Choroid plexus epithelial cell (primary cell): ENCODE measurements around the gene AMTN.

Source experiments
- DNase-seq: peaks from one replicate; pipeline ENCODE4 v3.0.0-alpha.2; 2010; ENCODE audit warnings: low read depth
- H3K4me3 ChIP-seq: 2 replicates; pipeline ENCODE4 v1.5.1; 2011; ENCODE audit warnings: low read depth, mild to moderate bottlenecking, control low read depth, low read length, moderate library complexity
- TF ChIP-seq, protein P1 (sequence below): conservative IDR thresholded peaks from 2 replicates; pipeline ENCODE4 v1.5.1; 2011; ENCODE audit warnings: low read depth, mild to moderate bottlenecking, control low read depth, inconsistent platforms, low read length, moderate library complexity

Gene AMTN

DNA sequence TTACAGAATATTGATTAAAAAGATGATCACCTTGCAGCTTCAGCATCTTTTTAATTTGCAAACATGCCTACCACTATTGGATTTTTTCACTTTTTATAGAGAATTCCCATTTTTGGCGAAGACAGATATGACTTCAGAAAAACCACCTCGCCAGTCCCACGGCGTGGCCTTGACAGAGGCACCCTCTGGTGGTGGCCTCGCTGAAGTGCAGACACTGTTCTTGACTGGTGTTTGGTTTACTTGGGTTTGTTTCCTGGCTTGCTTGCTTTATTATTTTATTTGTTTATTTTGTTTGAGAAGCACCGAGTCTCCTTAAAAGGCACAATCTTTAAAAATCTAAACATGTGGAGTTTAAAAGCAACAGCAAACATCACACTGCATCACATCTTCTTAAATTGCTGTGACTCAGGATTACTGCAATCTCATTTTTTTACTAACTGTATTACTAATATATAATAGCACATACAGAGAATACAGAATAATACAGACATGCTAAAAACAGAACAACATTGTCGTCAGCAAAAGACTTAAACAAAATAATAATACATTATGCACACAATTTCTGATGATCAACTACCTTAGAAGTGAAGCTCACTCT is 13.1 kb upstream of the AMTN start:
- no peak overlapping the region for H3K4me3 ChIP-seq
- DNase-seq = peak; percentile 75
- TF ChIP-seq, protein P1, sequence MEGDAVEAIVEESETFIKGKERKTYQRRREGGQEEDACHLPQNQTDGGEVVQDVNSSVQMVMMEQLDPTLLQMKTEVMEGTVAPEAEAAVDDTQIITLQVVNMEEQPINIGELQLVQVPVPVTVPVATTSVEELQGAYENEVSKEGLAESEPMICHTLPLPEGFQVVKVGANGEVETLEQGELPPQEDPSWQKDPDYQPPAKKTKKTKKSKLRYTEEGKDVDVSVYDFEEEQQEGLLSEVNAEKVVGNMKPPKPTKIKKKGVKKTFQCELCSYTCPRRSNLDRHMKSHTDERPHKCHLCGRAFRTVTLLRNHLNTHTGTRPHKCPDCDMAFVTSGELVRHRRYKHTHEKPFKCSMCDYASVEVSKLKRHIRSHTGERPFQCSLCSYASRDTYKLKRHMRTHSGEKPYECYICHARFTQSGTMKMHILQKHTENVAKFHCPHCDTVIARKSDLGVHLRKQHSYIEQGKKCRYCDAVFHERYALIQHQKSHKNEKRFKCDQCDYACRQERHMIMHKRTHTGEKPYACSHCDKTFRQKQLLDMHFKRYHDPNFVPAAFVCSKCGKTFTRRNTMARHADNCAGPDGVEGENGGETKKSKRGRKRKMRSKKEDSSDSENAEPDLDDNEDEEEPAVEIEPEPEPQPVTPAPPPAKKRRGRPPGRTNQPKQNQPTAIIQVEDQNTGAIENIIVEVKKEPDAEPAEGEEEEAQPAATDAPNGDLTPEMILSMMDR = peak; percentile 99

DNA sequence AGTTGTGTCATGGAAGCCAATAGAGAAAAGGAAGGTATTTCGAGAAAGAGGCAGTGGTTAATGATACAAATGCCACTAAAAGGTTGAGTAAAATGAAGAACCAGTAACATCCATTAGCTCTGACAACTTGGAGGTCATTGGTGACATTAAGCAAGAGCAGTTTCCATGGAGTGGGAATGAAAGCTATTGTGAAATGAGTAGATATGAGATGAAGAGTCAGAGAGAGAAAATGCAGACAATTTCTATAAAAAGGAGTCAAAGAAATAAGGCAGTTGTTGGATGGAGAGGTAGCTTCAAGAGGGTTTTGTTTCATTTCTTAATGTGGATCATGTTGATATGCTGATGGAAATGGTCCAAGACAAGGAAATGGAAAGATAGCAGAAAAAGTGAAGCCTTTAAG is 9.6 kb upstream of the AMTN start:
- H3K4me3 ChIP-seq = no peak overlapping the region
- TF ChIP-seq, protein P1 = no peak
- peak; percentile 15 for DNase-seq

DNA sequence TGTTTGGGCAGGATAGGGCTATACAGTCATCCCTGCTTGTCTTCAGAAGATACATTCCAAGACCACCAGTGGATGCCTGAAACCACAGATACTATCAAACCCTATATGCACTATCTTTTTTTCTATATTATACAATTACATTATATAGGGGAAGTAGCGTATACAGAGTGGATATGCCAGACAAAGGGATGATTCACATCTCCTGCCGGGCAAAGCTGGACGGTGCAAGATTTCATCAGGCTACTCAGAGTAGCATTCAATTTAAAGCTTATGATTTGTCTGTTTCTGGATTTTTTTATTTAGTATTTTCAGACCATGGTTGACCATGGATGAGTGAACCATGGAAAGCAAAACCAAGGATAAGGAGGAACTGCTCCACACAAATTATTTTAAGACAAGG is 7.0 kb upstream of the AMTN start:
- TF ChIP-seq, protein P1 = no peak
- H3K4me3 ChIP-seq = no peak overlapping the region
- peak; percentile 2 for DNase-seq

DNA sequence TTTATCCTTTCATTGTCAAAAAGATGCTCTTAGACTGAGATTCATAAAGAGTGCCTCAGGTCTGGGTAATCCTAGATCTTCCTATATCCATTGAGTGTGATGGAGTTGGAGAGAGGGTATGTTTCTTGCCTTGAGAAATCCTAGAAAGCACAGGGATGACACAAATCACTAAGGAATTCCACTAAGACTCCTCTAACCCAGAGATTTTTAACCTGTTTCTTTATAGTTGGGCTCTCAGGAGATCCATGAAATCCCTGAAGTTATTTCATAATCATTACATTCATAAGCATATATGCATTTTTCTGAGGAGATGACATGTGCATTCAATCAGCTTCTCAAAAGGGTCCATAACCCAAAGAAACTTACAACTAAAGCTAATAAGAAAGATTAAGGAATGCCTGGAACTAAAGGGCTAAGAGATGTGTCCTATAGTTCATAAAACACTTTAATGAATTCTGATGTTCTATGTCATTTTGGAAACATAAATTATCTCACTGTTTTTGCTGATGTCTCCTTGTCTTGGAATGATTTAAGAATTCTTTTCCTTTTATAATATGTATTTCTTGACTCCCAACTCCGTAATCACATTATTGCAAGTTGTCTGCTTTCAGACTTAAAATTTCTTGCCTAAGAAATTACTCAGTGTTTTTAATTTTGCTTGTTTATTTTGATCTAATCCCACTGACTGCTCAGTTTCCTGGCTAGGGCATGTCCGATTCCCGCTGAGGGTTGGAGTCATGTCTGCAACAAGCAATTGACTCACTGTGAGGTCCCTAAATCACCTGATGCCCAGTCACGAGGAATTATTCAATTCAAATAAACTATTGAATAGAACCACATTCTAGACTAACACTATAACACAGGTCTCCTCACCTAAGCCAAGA is 2.8 kb upstream of the AMTN start:
- TF ChIP-seq, protein P1 = no peak

DNA sequence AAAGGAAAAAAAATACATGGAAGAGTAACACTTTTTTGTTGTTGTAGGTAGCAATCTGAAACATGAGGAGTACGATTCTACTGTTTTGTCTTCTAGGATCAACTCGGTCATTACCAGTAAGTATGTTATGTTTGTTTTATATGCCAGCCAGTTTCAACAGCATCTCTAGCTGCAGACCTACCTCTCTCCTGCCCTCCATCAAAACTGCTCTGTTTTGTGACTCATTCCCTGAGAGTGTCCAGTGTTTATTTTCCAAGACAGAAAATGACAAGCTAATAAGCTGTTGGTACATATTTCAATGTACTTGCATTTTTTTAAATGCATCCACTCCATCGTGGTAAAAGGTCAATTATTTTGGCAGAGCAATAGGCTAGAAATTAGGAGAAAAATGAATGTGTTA is 347 bp downstream of the AMTN start:
- H3K4me3 ChIP-seq = no peak overlapping the region
- peak; percentile 2 for DNase-seq
- TF ChIP-seq, protein P1 = no peak

More for the DNA sequence above, 2.8 kb upstream of the AMTN start:
- peak; percentile 8 for DNase-seq
- no peak overlapping the region for H3K4me3 ChIP-seq

DNA sequence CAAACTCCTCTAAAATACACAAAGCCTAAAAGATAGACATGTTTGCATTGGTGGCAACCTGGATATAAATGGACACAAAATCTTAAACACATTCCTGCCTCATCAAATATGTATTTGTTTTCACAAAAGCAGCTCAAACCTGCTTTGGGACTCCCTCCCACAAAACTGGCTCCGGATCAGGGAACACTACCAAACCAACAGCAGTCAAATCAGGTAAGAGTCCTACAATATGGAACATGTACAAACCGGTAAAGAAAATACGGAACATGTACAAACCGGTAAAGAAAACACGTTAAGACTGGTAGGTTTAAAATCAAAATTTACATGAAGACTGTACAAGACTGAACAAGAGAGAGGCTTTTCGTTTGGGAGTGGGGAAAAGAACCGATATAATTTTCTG is 4.3 kb downstream of the AMTN start:
- TF ChIP-seq, protein P1 = no peak
- H3K4me3 ChIP-seq = no peak overlapping the region
- DNase-seq = no peak
